HG03060 (cell line): ENCODE data around the gene ZNF507.
"Not testable (repeated sequence)": the region's sequence is repeated elsewhere in the genome, so short reads cannot be mapped to it uniquely, and the experiment has no call there.

ENCODE experiments used
- ATAC-seq: cut with Tn5 transposase; IDR thresholded peaks from one replicate; pipeline ENCODE4 v1.9.1; 2021; ENCODE audit warnings: low read depth, moderate number of reproducible peaks; ENCODE audit not compliant: unreplicated experiment

The ZNF507 gene

DNA sequence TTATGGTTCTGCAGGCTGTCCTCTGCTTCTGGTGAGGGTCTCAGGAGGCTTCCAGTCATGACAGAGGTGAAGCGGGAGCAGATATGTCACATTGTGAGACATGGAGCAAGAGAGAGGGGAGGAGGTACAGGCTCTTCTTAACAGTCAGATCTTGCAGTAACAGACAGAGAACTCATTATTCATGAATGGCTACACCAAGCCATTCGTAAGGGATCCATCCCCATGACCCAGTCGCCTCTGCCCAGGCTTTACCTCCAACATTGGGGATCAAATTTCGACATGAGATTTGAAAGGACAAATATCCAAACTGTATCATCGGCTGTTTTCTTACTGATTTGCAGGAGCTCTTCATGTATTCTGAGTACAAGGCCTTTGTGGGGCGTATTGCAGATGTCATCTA lies 21.7 kb downstream of the ZNF507 start:
- ATAC-seq: no peak

DNA sequence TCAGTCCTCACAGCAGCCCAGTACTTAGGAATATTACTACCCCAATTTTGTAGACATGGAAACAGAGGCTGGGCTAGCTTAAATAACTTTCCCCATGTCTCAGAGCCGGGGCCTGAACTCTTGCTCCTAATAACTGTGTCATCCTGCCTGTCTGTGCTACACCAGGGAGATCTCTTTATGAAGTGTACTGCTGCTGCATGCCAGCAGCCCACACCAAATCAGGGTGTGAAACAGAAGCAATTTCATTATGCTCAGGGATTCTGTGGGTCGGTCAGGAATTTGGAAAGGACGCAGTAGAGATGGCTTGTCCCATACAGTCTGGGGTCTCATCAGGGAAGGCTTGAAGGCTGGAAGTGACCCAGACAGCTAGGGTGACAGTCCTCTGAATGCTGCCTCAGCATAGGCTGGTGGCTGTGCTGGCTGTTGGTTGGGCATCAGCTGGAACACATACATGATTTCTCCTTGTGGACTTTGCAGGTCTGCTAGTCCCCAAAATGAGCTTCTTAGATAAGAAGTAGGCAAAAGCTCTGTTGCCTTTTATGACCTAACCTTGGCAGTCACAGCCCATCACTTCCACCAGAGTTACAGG lies 22.6 kb downstream of the ZNF507 start:
- ATAC-seq: no peak

DNA sequence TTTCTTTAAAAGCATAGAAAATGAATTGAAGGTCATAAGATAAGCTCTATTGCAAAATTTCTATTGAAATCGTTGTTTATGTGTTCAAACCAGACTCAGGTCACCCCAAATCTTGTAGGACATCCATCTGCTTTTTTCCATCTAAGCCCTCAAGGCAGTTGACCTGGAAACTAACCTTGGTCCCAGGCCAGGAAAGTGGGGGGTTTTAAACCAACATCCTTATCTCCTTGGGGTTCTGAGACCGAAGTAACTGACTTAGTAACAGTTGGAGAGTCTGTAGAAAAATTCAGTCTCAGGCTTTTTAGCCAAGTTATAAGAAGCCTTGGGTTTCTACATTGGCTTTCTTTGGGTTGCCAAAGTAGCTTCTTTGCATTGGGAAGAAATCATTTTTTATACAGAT lies 23.4 kb downstream of the ZNF507 start:
- ATAC-seq: no peak

DNA sequence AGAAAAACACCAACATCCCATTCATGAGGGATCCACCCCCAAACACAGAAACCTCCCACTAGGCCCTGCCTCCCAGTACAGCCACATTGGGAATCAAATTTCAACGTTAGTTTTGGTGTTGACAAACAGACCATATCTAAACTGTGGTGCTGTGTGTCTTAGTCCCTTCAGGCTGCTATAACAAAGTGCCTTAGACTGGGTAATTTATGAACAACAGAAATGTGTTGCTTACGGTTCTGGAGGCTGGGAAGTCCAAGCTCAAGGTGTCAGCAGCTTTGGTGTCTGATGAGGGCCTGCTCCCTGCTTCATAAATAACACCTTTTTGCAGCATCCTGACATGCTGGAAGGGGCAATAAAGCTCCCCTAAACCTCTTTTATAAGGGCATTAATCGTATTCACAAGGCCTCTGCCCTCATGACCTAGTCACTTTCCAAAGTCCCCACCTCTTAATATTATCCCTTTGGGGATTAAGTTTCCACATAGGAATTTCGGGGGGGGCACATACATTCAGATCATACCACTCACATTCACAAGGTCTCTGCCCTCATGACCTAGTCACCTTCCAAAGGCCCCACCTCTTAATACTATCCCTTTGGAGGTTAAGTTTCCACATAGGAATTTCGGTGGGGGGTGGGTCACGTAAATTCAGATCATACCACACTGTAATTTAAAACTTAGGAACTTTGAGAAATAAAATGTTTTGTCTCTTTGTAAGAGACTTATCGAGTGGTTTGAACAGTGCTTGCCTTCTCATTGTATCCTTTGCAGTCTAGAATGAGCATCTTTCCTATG lies 27.5 kb downstream of the ZNF507 start:
- ATAC-seq: no peak

DNA sequence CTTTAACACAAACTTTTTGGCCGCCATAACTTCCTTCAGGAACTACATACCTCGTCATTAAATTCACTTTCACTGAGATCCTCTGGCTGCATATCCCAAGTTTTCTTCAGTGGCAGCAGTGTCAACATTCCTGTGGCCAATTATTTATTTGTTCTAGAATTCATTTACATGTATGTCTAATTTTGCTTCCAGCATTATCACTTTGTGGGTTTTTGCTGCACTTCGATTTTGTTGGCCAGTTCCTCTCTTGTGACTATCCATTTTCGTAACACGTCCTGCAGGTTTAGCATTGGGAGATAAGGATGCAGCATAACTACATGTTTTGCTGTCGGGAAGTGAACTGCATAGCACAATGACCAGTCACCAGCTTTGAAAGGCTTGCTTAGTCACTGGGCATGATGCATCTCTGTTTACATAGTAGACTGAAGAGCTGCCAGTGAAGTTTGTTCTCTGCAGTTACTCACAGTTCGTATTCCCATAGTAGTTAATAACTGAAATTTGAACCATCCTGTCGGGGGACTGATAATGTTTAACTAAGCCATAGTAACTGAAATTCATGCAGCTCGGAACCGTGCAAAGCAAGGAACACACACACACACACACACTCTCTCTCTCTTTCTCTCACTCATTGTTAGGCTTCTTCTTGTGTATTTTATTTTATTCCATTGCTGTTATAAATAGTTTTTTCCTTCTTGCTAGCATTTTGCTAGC lies 28.3 kb downstream of the ZNF507 start:
- ATAC-seq: no peak

DNA sequence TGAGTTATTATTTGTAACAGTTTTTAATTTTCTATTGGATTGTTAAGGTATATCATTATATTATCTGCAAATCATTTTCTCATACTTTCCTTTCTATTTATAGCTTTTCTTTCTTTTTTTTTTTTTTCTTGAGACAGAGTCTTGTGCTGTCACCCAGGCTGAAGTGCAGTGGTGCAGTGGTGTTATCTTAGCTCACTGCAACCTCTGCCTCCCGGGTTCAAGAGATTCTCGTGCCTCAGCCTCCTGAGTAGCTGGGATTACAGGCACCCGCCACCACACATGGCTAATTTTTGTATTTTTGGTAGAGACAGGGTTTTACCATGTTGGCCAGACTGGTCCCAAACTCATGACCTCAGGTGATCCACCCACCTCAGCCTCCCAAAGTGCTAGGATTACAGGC lies 29.0 kb downstream of the ZNF507 start:
- ATAC-seq: not testable (repeated sequence)

DNA sequence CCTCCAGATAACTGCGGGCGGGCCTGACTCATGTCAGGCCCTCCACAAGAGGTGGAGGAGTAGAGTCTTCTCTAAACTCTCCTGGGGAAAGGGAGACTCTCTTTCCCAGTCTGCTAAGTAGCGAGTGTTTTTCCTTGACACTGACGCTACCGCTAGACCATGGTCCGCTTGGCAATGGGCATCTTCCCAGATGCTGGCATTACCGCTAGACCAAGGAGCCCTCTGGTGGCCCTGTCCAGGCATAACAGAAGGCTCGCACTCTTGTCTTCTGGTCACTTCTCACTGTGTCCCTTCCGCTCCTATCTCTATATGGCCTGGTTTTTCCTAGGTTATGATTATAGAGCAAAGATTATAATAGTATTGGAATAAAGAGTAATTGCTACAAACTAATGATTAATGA lies 31.7 kb downstream of the ZNF507 start:
- not testable (repeated sequence) for ATAC-seq

DNA sequence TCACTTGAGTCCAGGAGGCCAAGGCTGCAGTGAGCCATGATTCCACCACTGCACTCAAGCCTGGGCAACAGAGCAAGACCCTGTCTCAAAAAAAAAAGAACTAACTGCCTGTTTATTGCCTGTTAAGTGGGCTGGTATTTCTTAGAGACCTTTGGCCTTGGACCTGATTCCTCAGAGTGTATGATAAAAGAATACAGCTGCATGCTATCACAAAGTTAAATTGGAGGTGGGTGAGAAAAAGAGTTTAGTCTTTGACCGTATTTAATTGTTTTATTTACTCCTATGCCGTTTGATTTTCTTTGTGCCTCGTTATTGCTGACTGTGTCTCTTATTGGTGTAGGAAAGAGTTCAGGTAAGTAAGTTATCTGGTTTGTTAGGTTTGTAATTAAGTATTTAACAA lies 34.9 kb downstream of the ZNF507 start:
- no peak for ATAC-seq

DNA sequence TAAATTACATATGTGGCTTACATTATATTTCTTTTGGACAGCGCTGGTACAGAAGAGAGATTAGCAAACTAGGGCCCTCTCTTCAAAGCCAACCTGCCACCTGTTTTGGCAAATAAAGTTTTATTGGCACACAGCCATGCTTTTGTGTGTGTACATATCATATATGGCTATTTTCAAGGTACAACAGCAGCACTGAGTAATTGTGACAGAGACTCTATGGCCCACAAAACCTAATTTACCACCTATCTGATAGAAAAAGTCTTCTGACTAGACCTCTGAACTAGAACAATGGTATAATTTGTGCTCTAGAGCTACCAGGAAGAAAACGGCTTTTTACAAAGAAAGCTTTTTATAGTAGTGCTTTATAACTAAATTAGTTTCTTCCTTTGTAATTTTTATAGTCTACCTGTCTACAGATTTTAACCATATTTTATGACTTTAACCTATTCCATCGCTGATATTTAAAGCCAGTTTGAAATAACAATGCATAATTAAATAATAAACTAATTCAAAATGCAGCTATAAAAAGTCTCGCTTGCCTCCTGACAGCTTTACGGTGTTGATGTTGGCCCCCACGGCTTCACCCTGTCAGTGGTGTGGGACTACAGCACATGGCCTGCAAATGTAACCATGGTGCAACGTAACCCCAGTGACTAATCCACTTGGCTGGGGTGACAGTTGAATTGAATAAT lies 42.4 kb downstream of the ZNF507 start:
- ATAC-seq: no peak

DNA sequence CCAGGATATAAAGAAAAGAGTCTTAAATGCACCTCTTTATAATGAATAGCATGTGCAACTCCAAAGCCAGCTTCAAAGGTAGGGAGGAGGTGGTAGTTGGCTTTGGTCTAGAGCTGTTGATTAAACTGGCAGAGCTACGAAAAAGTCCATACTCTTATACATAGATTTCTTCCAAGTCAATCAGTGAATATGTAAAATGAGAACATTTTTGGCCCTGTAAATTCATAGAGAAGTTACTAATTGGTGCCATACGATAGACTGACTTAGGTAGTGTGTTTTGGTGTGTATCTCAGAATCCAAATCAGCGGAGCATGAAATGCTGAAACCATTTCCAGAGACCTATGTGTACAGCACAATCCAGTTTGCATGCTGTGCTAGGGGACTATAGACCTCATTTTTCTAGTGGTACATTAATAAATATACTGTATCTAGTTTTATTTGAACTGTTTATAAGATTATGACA lies 43.0 kb downstream of the ZNF507 start:
- ATAC-seq: no peak

DNA sequence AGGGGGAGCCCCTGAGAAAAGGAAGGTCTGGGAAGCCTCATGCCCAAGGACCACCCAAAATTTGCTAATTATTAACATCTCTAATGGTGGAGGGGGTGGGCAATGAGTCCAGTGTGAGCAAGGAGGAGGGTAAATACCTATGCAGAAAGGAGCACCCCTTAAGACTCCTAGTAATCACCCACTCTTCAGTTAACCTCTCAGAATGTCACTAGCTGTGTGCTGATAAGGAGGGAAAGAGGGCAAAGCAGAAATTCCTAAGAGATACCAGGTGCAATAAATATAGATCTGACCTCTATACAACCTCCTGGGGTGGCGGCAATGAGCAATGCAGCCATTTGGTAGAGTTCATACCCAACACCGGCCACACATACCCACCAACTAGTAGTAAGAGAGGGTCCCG lies 47.5 kb downstream of the ZNF507 start:
- ATAC-seq: no peak

DNA sequence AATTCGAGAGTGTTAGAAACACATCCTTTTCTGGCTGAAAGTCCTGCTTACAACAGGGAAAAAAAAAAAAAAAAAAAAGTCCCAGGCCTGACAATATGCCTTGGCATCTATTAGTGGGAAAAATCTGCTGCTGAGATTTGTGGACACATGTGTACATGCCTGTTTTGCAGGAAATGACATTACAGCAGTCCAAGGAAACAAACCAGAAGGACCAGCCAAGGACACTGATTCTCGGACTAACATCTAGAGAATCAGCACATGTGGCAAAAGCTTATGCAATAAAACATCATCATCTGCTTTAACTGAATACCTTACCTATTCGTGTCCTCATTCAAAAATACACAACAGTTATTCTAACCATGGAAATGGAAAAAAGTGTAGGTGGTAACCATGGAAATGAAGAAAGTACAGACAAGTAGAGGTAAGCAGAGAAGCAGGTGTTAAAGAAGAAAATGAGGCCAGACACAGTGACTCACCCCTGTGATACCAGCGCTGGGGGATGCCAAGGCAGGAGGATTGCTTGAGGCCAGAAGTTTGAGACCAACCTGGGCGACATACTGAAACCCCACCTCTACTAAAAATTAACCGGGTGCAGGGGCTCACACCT lies 50.7 kb downstream of the ZNF507 start:
- no peak for ATAC-seq

DNA sequence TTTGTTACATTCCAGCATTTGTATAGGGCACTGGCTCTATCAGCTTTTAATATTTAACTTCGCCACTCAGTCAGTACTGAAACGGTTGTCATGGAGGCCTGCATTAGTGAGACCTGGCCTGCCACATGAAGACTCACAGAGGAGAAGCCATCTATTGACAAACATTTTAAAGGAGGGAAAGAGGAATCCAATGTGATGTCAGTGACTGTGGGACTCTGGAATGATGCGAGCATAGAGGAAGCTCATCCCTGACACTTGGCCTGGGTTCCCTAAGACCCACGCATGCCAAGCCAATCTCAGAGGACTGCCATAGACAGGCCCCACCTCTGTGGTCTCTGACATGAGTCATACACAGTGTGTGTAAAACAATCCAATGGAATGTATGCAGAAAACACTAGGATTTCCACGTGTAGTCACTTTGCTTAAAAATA lies 52.3 kb downstream of the ZNF507 start:
- ATAC-seq: no peak

DNA sequence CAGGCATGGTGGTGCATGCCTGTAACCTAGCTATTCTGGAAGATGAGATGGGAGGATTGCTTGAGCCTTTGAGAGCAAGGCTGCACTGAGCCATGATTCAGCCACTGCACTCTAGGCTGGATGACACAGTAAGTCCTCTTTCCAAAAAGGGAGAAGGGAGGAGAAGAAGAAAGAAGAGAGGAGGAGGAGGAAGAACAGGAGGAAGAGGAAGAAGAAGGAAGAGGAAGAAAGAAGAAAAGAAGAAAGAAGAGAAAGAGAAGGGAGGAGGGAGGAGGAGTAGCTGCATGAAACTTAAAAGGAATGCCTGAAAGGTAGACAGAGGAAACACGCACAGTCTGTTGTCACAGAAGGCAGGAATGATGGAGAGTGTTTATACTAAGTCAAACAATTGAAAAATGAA lies 56.6 kb downstream of the ZNF507 start:
- no peak for ATAC-seq

DNA sequence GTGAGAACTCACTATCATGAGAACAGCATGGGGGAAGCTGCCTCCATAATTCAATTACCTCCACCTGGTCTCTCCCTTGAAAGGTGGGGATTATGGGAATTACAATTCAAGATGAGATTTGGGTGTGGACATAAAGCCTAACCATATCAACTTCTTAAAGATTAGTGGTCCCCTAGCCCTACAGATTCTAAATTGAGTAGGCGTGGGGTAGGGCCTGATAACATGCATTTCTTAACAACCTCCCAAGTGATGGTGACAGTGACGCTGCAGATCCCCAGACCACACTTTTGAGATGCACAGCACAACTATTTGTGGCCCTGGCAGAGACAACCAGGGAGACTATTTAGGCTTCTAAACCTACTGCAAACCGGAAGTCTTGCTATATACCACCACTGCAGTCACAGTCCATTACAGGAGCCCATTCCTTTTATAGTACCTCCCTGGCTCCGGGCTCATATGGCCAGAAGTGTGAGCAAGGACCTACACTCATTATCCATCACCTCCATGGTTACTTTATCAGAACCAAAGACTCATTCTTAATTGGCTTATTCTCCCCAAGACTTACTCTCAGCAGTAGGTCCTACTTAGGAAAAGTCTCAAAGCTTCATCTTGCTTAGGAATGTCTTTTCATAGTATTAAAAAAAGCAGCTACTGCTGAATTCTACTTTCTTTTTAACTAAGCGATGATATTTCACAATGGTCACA lies 58.0 kb downstream of the ZNF507 start:
- no peak for ATAC-seq

DNA sequence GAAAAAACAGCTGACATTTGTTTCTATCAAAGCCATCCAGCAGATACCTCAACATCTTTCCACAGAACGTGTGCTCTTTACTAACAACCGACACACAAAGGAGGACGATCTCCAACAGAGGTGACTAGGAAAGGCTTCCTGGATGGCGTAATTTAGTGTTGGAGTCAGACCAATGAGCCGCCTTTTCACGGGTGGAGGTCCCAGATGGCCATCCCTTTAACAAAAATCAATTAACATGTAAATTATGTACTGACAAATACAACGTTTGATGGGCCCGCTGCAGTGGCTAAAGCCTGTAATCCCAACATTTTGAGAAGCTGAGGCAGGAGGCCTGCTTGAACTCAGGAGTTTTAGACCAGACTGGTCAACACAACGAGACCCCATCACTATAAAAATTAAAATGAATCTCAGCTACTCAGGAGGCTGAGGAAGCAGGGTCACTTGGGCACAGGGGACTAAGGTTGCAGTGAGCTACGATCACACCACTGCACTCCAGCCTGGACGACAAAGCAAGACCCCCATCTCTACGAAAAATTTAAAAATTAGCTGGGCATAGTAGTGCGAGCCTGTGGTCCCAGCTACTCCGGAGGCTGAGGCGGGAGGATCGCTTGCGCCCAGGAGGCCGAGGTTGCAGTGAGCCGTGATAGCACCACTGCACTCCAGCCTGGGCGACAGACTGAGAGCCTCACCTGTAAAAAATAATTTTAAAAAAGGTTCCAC lies 59.0 kb downstream of the ZNF507 start:
- ATAC-seq: no peak

DNA sequence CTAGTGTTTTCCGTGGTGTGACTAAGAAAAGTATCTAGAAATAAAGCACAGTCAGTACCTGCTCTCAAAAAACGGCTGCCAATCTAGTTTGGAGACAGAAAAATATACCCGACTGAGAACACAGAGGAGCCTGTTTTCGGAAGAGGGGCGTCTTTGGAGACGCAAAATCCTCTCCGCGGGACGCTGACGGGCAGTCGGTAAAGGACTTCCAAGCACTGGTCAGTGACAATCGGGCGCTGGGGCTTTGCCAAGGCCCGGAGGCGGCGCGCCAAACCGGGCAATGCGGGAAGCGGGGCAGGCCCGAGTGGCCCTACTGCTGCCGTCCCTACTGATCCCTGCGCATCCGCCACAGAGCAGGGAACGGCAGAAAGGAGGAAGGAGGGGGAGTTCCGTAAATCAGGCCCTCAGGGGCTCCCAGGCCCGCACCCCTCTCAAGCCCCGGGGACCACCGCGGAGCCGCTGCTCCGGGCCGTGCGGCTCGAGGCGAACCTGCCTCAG lies 59.6 kb downstream of the ZNF507 start:
- ATAC-seq: peak; percentile 8

DNA sequence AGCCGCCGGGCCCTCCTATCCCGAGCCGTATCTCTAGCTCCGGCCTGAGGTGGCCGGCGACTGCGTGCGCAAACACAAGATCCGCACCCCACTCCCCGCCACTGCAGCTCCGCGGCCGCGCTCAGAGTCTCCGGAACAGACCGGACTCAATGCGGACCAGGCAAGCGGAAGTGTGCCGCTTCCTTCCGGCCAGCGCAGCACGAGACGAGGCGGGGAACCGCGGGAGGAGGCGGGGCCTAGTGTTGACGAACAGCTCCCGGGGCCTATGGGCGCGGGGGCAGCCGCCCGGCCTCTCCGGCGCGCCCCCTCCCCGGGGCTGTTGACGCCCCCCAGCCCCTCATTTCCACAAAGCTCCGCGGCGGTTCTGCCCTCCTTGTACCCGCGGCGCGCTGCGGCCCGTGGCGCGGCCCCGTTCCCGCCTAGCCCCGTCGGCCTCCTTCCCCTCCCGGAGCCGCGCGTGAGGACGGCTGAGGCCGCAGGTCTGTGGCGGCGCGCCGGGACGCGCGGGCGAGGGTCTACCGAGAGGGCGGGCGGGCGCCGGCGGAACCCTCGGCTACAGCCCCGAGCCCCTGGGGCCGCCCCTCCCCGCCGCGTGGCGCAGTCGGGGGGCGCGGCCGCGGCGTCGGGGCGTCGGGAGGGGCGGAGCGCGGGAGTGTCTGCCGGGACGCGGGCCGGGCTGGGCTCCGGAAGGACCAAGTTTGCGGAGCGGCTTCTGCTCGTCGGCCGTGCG lies 60.2 kb downstream of the ZNF507 start, which contains the start of gene DPY19L3:
Gene DPY19L3 (plus strand): TSS at position 340 of the 730 bp plus-strand sequence. CDS start 2,484 bp downstream, outside the sequence.
- peak; percentile 62 for ATAC-seq
